ENCODE measurements around the gene NPR1.

NPR1 gene

DNA sequence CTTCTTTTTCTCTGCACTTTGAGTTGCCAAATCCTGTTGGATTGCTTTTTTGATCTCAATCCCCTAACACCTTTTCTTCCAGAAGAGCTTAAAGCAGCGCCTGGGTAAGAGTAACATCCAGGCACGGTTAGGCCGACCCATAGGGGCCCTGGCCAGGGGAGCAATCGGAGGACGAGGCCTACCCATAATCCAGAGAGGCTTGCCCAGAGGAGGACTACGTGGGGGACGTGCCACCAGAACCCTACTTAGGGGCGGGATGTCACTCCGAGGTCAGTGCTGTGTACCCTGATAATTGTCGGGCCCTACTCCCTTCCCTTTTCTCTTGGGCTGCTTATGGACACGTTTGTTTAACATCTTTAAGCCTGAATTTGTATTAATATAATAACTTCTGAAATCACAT, 36.3 kb upstream of the NPR1 start:
- no peaks in the 10 kb centered on the region for H3K27me3 ChIP-seq (ENCODE audit: low read length)
- H2AFZ ChIP-seq (ENCODE audit: low read depth, low read length, severe bottlenecking): no peak overlapping the region
- no peak overlapping the region for H3K9ac ChIP-seq (ENCODE audit: low read length)
- peaks cover 55% of the 10 kb centered on the region for H3K36me3 ChIP-seq (ENCODE audit: low read length)
- H3K9me2 ChIP-seq (replicated peaks; ENCODE audit: insufficient read depth, low read length): no peaks in the 10 kb centered on the region
- H4K20me1 ChIP-seq (ENCODE audit: low read depth, low read length): no peaks in the 10 kb centered on the region
- no peak overlapping the region for H3K4me2 ChIP-seq (ENCODE audit: low read depth, low read length, poor library complexity, severe bottlenecking)
- H3K9me3 ChIP-seq (ENCODE audit: insufficient read depth, low read length): no peaks in the 10 kb centered on the region
- H3K4me3 ChIP-seq (ENCODE audit: insufficient read depth, low read length, poor library complexity, severe bottlenecking): no peak overlapping the region
- H3K79me2 ChIP-seq (ENCODE audit: insufficient read depth, low read length): no peaks in the 10 kb centered on the region
- H3F3A ChIP-seq (ENCODE audit: insufficient read depth): peaks cover 20% of the 10 kb centered on the region; the same call in 1 of the 2 replicates
- H3K27ac ChIP-seq (ENCODE audit: low read depth, low read length): no peak overlapping the region
- TF ChIP-seq EZH2phosphoT487 (conservative IDR thresholded peaks at IDR 0.05; ENCODE audit: low read length): no peak
- no peak for TF ChIP-seq CTCF (IDR thresholded peaks at IDR 0.05; ENCODE audit: insufficient read depth, low read length, poor library complexity, severe bottlenecking)

DNA sequence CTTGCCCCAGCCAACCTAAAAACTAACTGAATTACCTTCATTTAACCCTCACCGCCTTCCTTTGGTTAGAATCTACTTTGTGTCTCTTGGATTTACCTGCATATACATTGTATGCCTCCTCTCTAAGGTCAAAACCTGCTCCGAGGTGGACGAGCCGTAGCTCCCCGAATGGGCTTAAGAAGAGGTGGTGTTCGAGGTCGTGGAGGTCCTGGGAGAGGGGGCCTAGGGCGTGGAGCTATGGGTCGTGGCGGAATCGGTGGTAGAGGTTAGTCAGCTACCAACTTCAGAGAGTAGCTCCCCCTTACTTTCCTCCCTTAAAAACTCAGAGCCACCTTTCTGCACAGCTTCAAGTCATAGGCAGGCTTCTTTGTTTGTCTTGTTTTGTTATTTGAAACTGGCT, 35.4 kb upstream of the NPR1 start:
- no peak overlapping the region for H2AFZ ChIP-seq (ENCODE audit: low read depth, low read length, severe bottlenecking)
- peaks cover 15% of the 10 kb centered on the region; the same call in 1 of the 2 replicates for H3F3A ChIP-seq (ENCODE audit: insufficient read depth)
- no peaks in the 10 kb centered on the region for H3K79me2 ChIP-seq (ENCODE audit: insufficient read depth, low read length)

DNA sequence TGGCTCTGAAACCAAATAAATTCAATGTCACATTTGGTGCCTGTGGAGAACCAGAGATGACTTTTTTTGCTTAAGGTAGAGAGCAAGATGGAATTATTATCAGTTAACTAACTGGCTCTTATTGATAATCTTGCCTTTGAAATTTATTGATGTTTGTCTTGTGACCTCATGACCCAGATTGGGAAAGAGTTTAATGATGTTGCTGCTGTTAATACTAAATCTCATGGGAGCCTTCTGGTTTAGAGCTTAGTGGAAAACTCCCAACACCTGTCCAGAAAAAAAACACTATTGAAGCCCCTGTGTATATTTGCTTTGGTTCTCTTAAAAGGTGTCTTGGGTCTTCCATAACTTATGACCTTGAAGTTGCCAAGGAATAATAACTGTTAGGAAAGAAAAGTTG, 34.7 kb upstream of the NPR1 start:
- H3F3A ChIP-seq (ENCODE audit: insufficient read depth): peaks cover 14% of the 10 kb centered on the region; the same call in 1 of the 2 replicates
- no peaks in the 10 kb centered on the region for H4K20me1 ChIP-seq (ENCODE audit: low read depth, low read length)
- H3K36me3 ChIP-seq (ENCODE audit: low read length): peaks cover 46% of the 10 kb centered on the region; the same call in 1 of the 2 replicates
- no peak overlapping the region for H2AFZ ChIP-seq (ENCODE audit: low read depth, low read length, severe bottlenecking)
- H3K79me2 ChIP-seq (ENCODE audit: insufficient read depth, low read length): no peaks in the 10 kb centered on the region
- TF ChIP-seq CTCF (IDR thresholded peaks at IDR 0.05; ENCODE audit: insufficient read depth, low read length, poor library complexity, severe bottlenecking): no peak
- H3K27ac ChIP-seq (ENCODE audit: low read depth, low read length): no peak overlapping the region
- H3K4me3 ChIP-seq (ENCODE audit: insufficient read depth, low read length, poor library complexity, severe bottlenecking): no peak overlapping the region
- H3K9ac ChIP-seq (ENCODE audit: low read length): no peak overlapping the region
- H3K27me3 ChIP-seq (ENCODE audit: low read length): no peaks in the 10 kb centered on the region
- H3K9me3 ChIP-seq (ENCODE audit: insufficient read depth, low read length): no peaks in the 10 kb centered on the region
- H3K9me2 ChIP-seq (replicated peaks; ENCODE audit: insufficient read depth, low read length): no peaks in the 10 kb centered on the region
- H3K4me2 ChIP-seq (ENCODE audit: low read depth, low read length, poor library complexity, severe bottlenecking): no peak overlapping the region

More for the DNA sequence above, 35.4 kb upstream of the NPR1 start:
- Histone ChIP-seq H3K27me3 (ENCODE audit: low read length) (no peaks in the 10 kb centered on the region), H3K4me3 (ENCODE audit: insufficient read depth, low read length, poor library complexity, severe bottlenecking) (no peak overlapping the region), H4K20me1 (ENCODE audit: low read depth, low read length) (no peaks in the 10 kb centered on the region), H3K36me3 (ENCODE audit: low read length) (peaks cover 50% of the 10 kb centered on the region; the same call in 1 of the 2 replicates), H3K9me3 (ENCODE audit: insufficient read depth, low read length) (no peaks in the 10 kb centered on the region), H3K9me2 (replicated peaks; ENCODE audit: insufficient read depth, low read length) (no peaks in the 10 kb centered on the region), H3K27ac (ENCODE audit: low read depth, low read length) (no peak overlapping the region), H3K4me2 (ENCODE audit: low read depth, low read length, poor library complexity, severe bottlenecking) (no peak overlapping the region), H3K9ac (ENCODE audit: low read length) (no peak overlapping the region)
- TF ChIP-seq EZH2phosphoT487 (conservative IDR thresholded peaks at IDR 0.05; ENCODE audit: low read length) (no peak), CTCF (IDR thresholded peaks at IDR 0.05; ENCODE audit: insufficient read depth, low read length, poor library complexity, severe bottlenecking) (no peak)
